Posterior cingulate gyrus (tissue), 11 donors: Measurements from ENCODE around the gene MAMLD1.

ENCODE experiments used
- DNase-seq, 10 donors: peaks; one replicate each; pipeline versions ENCODE4 v3.0.0 to v3.0.0-alpha.2; 2020 to 2021; ENCODE audit warnings: mixed read lengths in 3 of 10
- intact Hi-C: fragments of 100-400 bp; cut with DNase I; formaldehyde crosslinking; loops from one replicate; pipeline ENCODE4 v1.15.1; 2023

MAMLD1 gene

GRCh38 chrX:150372756-150373155, 9.6 kb downstream of the MAMLD1 start:
- intact Hi-C loops: loop anchor here (5.0 kb wide), 1 partner anchor 115 kb away; no protein-coding TSS in a partner anchor
- peak in 1 of 10 donors; percentile 26 for DNase-seq

- intact Hi-C loops: no loop called here
- no peak for DNase-seq
Measured at GRCh38 chrX:150375243-150375770, 12.2 kb downstream of the MAMLD1 start.

- intact Hi-C loops: no loop called here
- DNase-seq: no peak
Measured at GRCh38 chrX:150377005-150377404, 13.9 kb downstream of the MAMLD1 start.

GRCh38 chrX:150405006-150405405, 41.9 kb downstream of the MAMLD1 start:
- DNase-seq: no peak
- intact Hi-C loops: no loop called here

GRCh38 chrX:150405576-150405975, 42.5 kb downstream of the MAMLD1 start:
- intact Hi-C loops: no loop called here
- no peak for DNase-seq

- DNase-seq: no peak
- intact Hi-C loops: no loop called here
Measured at GRCh38 chrX:150406596-150406995, 43.5 kb downstream of the MAMLD1 start.

- intact Hi-C loops: no loop called here
- DNase-seq: peak in 1 of 10 donors; percentile 52
Measured at GRCh38 chrX:150408007-150408406, 44.9 kb downstream of the MAMLD1 start.

GRCh38 chrX:150408561-150408960, 45.4 kb downstream of the MAMLD1 start:
- intact Hi-C loops: no loop called here
- peak in 1 of 10 donors; percentile 47 for DNase-seq

- DNase-seq: peak in 1 of 10 donors; percentile 44
- intact Hi-C loops: no loop called here
Measured at GRCh38 chrX:150409486-150409885, 46.4 kb downstream of the MAMLD1 start.

GRCh38 chrX:150409964-150410363, 46.8 kb downstream of the MAMLD1 start:
- DNase-seq: no peak
- intact Hi-C loops: no loop called here

GRCh38 chrX:150410513-150410912, 47.4 kb downstream of the MAMLD1 start:
- intact Hi-C loops: no loop called here
- DNase-seq: peak in 2 of 10 donors; percentile 23 to 82

GRCh38 chrX:150411656-150412055, 48.5 kb downstream of the MAMLD1 start:
- DNase-seq: no peak
- intact Hi-C loops: no loop called here

- intact Hi-C loops: no loop called here
- DNase-seq: no peak
Measured at GRCh38 chrX:150414228-150414627, 51.1 kb downstream of the MAMLD1 start.

- intact Hi-C loops: no loop called here
- no peak for DNase-seq
Measured at GRCh38 chrX:150416469-150416868, 53.4 kb downstream of the MAMLD1 start.

- DNase-seq: no peak
- intact Hi-C loops: no loop called here
Measured at GRCh38 chrX:150421816-150422215, 58.7 kb downstream of the MAMLD1 start.

GRCh38 chrX:150429594-150429993, 66.5 kb downstream of the MAMLD1 start:
- intact Hi-C loops: no loop called here

GRCh38 chrX:150436195-150436594, 73.1 kb downstream of the MAMLD1 start:
- intact Hi-C loops: no loop called here
- DNase-seq: no peak

More at GRCh38 chrX:150429594-150429993, 66.5 kb downstream of the MAMLD1 start:
- no peak for DNase-seq

- intact Hi-C loops: no loop called here
- no peak for DNase-seq
Measured at GRCh38 chrX:150438165-150438564, 75.0 kb downstream of the MAMLD1 start.

GRCh38 chrX:150446151-150446550, 83.0 kb downstream of the MAMLD1 start:
- intact Hi-C loops: no loop called here
- no peak for DNase-seq

GRCh38 chrX:150446995-150447394, 83.9 kb downstream of the MAMLD1 start:
- DNase-seq: no peak

GRCh38 chrX:150449313-150449712, 86.2 kb downstream of the MAMLD1 start:
- DNase-seq: no peak
- intact Hi-C loops: no loop called here

More at GRCh38 chrX:150446995-150447394, 83.9 kb downstream of the MAMLD1 start:
- intact Hi-C loops: no loop called here

GRCh38 chrX:150450519-150451177, 87.5 kb downstream of the MAMLD1 start:
- intact Hi-C loops: no loop called here
- no peak for DNase-seq
